Adrenal gland (tissue), 12 donors: ENCODE measurements around the gene ABCC11. TPM values are rescaled to one million over a fixed set of nuclear protein-coding genes. Genes with fewer than 3 reads are reported as not detected.
"Not testable (repeated sequence)": the region's sequence is repeated elsewhere in the genome, so short reads cannot be mapped to it uniquely, and the experiment has no call there.

Source experiments
- DNase-seq, 7 donors: peaks; one replicate each; pipeline ENCODE4 v3.0.0-alpha.2; 2019 to 2020
- H3K27ac ChIP-seq, 5 donors: fragments of 200-600 bp; sonication (generic) in 4 of 5; 1 replicate in 3 of 5; 2 replicates in 2 of 5; pipeline versions ENCODE4 v1.5.1 to v1.8.0; 2016 to 2020; ENCODE audit warnings: mild to moderate bottlenecking in 1 of 5
- H3K27me3 ChIP-seq: fragments of 200-600 bp; 2 replicates; pipeline ENCODE4 v1.8.0; 2021
- H3K36me3 ChIP-seq, 2 donors: fragments of 200-600 bp; replicated peaks in 1 of 2; 1 replicate in 1 of 2; 2 replicates in 1 of 2; pipeline versions ENCODE4 v1.5.1 to v1.8.0; 2018 to 2022
- H3K4me1 ChIP-seq, 2 donors: fragments of 200-600 bp; replicated peaks in 1 of 2; 1 replicate in 1 of 2; 2 replicates in 1 of 2; pipeline versions ENCODE4 v1.5.1 to v1.8.0; 2018 to 2021
- H3K4me3 ChIP-seq, 4 donors: fragments of 200-600 bp; sonication (generic) in 3 of 4; one replicate each; pipeline ENCODE4 v1.5.1; 2016 to 2018
- H3K9me3 ChIP-seq, 3 donors: fragments of 200-600 bp; sonication (generic) in 1 of 3; replicated peaks in 1 of 3; 1 replicate in 2 of 3; 2 replicates in 1 of 3; pipeline versions ENCODE4 v1.5.1 to v1.8.0; 2016 to 2021
- CTCF ChIP-seq, 6 experiments: fragments of 450-650 bp in 4 of 6; fragments of 200-600 bp in 2 of 6; sonication (generic) in 1 of 6; IDR thresholded peaks; 1 replicate in 5 of 6; 2 replicates in 1 of 6; pipeline versions ENCODE4 v1.5.1 to v1.8.0; 2016 to 2021; ENCODE audit warnings: antibody characterized with exemption in 6 of 6, mild to moderate bottlenecking in 2 of 6, moderate library complexity in 1 of 6
- POLR2A ChIP-seq, 2 donors: fragments of 450-650 bp; IDR thresholded peaks; one replicate each; pipeline ENCODE4 v1.6.1; 2017; ENCODE audit warnings: antibody characterized with exemption in 2 of 2, mild to moderate bottlenecking in 2 of 2, moderate library complexity in 1 of 2
- WGBS, 4 donors: extraction: QIAGEN DNeasy Blood & Tissue Kit in 2 of 4; methylation state at CpG; one replicate each; pipeline versions ENCODE4 v1.1.5 to v1.1.7; 2013 to 2017; 5-methylcytosine and 5-hydroxymethylcytosine counted together
- intact Hi-C, 2 donors: fragments of 100-400 bp; cut with DNase I; formaldehyde crosslinking; loops; one replicate each; pipeline versions ENCODE4 v1.14.1 to v1.15.0; 2022 to 2023
- polyA plus RNA-seq, 3 donors: library from polyadenylated mRNA; stranded (reverse); fragments of 200-250 nt in 2 of 3; fragments of 350-450 nt in 1 of 3; fragmentation: Illumina TruSeq in 1 of 3; extraction: RNeasy Lipid Tissue Mini Kit (QIAGEN cat#74804) in 1 of 3; gene quantifications; one replicate each; pipeline ENCODE4 v1.2.3, GENCODE V29; 2013 to 2014
- total RNA-seq, 9 donors: library from RNA; depleted of rRNA in 4 of 9; stranded (reverse); fragments of >200 nt in 4 of 9; fragments of 120-200 nt in 1 of 9; fragmentation: NEBNext Ultra II Directional in 1 of 9; extraction: Animal tissue kit (Norgen Biotek cat#: 25700) in 1 of 9; gene quantifications; one replicate each; pipeline versions ENCODE4 v1.1.0 to v1.2.4, GENCODE V29; 2013 to 2023
- donor health status: healthy with polysubstance abuse.
- donor health status: Bipolar disorder and iron deficiency.
- donor health status: DM: yes; HTN: yes; CAD: no.
- donor health status: DM: no; HTN: no; CAD: no.
- donor health status: DM: no; HTN: no; CAD: no.
- donor health status: DM: yes; HTN: yes; CAD: no.

Gene ABCC11
- total and polyA plus RNA-seq, 12 donors = 0.17 to 0.74 (median 0.27) TPM; not detected in 3

DNA sequence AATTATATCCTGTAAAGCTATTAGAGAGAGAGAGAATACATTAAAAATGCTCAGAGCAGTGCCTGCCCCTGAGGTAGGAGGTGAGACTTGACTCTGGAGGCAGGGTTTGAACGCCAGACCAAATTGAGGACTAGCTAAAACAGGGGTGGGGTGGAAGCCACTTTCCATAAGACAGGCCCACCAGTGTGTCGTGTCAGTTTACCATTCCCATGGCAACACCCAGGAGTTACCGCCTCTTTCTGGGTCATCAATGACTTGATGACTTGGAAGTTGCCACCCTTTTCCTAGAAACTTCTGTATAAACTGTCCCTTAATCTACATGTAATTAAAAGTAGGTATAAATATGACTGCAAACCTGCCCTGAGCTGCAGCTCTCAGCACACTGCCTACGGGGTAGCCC is 59.6 kb downstream of the ABCC11 start:
- no peaks in the 10 kb centered on the region for H3K4me1 ChIP-seq
- no peak for TF ChIP-seq CTCF (IDR thresholded peaks at IDR 0.05)
- TF ChIP-seq POLR2A (IDR thresholded peaks at IDR 0.05) = no peak
- intact Hi-C loops = no loop called here
- no peaks in the 10 kb centered on the region for H3K36me3 ChIP-seq
- no peak overlapping the region for H3K4me3 ChIP-seq
- H3K27ac ChIP-seq = no peak overlapping the region
- 88 to 94% (median 91%) methylated on average over 4 of the region's 4 CpGs for WGBS, 4 donors
- DNase-seq = no peak
- no peaks in the 10 kb centered on the region for H3K27me3 ChIP-seq
- H3K9me3 ChIP-seq = no peaks in the 10 kb centered on the region

GRCh38 chr16:48184681-48185080 is 62.7 kb downstream of the ABCC11 start:
- WGBS, 4 donors = 85 to 90% (median 87%) methylated on average over 6 of the region's 6 CpGs
- no peak for DNase-seq
- Histone ChIP-seq H3K4me3 (no peak overlapping the region), H3K9me3 (no peaks in the 10 kb centered on the region), H3K27me3 (no peaks in the 10 kb centered on the region), H3K27ac (no peak overlapping the region), H3K4me1 (no peaks in the 10 kb centered on the region), H3K36me3 (no peaks in the 10 kb centered on the region)
- intact Hi-C loops = no loop called here
- no peak for TF ChIP-seq POLR2A (IDR thresholded peaks at IDR 0.05)
- TF ChIP-seq CTCF (IDR thresholded peaks at IDR 0.05) = no peak

DNA sequence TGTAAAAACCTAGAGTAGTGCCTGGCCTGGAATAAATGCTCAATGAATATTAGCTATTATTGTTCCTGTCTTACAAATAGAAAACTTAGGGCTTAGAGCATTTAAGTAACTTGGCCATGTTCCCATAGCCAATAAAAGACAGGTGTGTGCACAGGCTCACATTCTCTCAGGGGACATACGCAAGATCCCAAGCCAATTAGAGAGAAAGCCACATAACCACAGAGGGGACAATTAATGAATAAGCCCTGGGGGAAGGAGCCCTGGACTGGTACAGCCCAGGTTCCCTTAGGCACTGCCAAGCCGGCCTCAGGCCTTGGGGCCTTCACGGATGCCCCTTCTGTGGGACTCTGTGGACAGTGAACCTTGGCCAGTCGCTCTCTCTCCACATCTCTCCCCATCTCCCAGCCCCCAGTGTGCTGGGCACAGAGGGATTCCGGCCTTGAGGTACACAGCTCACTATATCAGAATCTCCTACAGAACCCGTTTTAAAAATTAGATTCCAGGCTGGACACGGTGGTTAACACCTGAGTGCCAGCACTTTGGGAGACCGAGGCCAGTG is 64.3 kb downstream of the ABCC11 start:
- no peaks in the 10 kb centered on the region for H3K27me3 ChIP-seq
- H3K36me3 ChIP-seq = no peaks in the 10 kb centered on the region
- no peak for DNase-seq
- intact Hi-C loops = no loop called here
- TF ChIP-seq CTCF (IDR thresholded peaks at IDR 0.05) = no peak
- no peak for TF ChIP-seq POLR2A (IDR thresholded peaks at IDR 0.05)
- H3K27ac ChIP-seq = no peak overlapping the region
- H3K9me3 ChIP-seq = no peaks in the 10 kb centered on the region
- H3K4me1 ChIP-seq = no peaks in the 10 kb centered on the region
- 89 to 96% (median 91%) methylated on average over 8 of the region's 8 CpGs for WGBS, 4 donors
- no peak overlapping the region for H3K4me3 ChIP-seq

DNA sequence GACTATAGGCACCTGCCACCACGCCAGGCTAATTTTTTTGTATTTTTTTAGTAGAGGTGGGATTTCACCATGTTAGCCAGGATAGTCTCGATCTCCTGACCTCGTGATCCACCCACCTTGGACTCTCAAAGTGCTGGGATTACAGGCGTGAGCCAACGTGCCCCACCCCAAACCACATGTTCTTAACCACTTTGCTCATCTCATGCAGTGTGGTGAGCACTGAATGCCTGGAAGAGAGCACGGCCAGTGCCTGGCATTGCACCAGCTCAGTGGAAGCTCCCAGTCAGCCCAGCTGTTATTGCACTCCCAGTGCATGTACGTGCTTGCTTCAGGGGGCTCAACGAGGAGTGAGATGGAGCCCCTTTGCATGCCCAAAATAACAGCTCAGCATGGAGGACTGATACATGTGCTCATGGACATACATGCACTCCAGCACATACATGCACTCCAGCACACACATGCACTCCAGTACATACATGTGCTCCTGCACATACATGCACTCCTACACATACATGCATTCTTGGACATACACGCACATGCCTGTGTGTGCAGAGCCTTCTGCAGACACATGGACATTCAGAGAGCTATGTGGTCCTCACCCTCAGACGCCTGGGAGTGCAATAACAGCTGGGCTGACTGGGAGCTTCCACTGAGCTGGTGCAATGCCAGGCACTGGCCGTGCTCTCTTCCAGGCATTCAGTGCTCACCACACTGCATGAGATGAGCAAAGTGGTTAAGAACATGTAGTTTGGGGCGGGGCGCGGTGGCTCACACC is 65.4 kb downstream of the ABCC11 start:
- H3K27me3 ChIP-seq, DNase-seq, intact Hi-C loops, H3K9me3 ChIP-seq, H3K36me3 ChIP-seq, H3K27ac ChIP-seq, H3K4me1 ChIP-seq, H3K4me3 ChIP-seq: not testable (repeated sequence)
- 80 to 86% (median 80%) methylated on average over 11 to 14 of the region's 14 CpGs for WGBS, 4 donors
